Measurements from ENCODE around the gene FCGR3A. TPM values are rescaled to one million over a fixed set of nuclear protein-coding genes. Genes with fewer than 3 reads are reported as not detected.
A peak's percentile ranks its signal among the peaks of the same experiment; 100 is the strongest.
"Not testable (repeated sequence)": the region's sequence is repeated elsewhere in the genome, so short reads cannot be mapped to it uniquely, and the experiment has no call there.

FCGR3A gene
- total RNA-seq, 1 experiment from 2014 or later = not detected

- H3K27me3 ChIP-seq (replicated peaks; ENCODE audit: control insufficient read depth, insufficient read depth, low read length); H3K4me3 Mint-ChIP-seq (ENCODE audit: unreplicated experiment); POLR2A ChIA-PET; intact Hi-C loops (cut with micrococcal nuclease; ENCODE audit: unreplicated experiment); H3K4me1 ChIP-seq; H3K4me1 Mint-ChIP-seq (ENCODE audit: low read depth, unreplicated experiment); H3K9me3 ChIP-seq; CTCF ChIA-PET; H3K27me3 Mint-ChIP-seq (ENCODE audit: insufficient read depth, unreplicated experiment); H3K36me3 ChIP-seq (ENCODE audit: control insufficient read depth, insufficient read depth, low read length); DNase-seq; H3K9me3 Mint-ChIP-seq (ENCODE audit: unreplicated experiment); H3K36me3 Mint-ChIP-seq (ENCODE audit: insufficient read depth, unreplicated experiment); H3K27ac Mint-ChIP-seq (ENCODE audit: unreplicated experiment); BruUV-seq (replicated peaks); H3K4me3 ChIP-seq (ENCODE audit: low read depth, low read length): not testable (repeated sequence)
Measured at GRCh38 chr1:161576676-161577075, 27.1 kb upstream of the FCGR3A start.

DNA sequence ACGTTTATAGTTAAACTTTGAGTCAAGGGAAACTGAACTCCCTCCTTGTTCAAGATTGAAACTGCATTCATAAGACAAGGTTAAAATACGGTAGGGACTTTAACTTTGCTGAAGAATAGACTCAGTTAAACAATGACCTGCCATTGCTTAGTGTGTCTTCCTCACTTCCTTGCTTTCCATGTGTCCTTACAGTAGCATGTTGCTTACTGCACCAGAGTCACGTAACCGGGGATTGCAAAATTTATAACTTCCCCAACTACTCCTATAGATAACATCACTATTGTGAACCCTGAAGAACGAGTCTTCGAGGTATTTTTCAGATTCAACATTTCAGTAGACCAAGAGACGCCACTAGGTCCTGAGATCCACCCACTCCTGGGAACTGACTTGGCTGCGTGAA lies 22.1 kb upstream of the FCGR3A start:
- BruUV-seq (replicated peaks); DNase-seq; POLR2A ChIA-PET: not testable (repeated sequence)

DNA sequence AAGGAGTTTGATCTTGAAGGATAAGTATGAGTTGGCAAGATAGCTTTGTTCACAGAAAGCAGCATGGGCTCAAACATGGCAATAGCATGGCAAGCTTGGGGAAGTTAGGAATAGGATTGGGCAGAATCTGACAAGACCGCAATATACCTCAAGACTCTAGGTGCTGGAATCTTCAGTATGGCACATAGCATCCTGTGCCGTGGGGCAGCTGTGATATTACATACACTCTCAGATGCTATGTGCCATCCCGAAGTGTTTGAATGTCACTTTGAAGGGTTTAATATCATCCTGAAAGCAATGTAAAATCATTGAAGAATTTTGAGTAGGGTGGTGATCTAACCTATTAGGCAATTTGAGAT lies 17.0 kb upstream of the FCGR3A start:
- H3K27me3 ChIP-seq (replicated peaks; ENCODE audit: control insufficient read depth, insufficient read depth, low read length); BruUV-seq (replicated peaks); H3K9me3 Mint-ChIP-seq (ENCODE audit: unreplicated experiment); H3K4me3 ChIP-seq (ENCODE audit: low read depth, low read length); H3K4me1 ChIP-seq; H3K9me3 ChIP-seq; DNase-seq; H3K4me1 Mint-ChIP-seq (ENCODE audit: low read depth, unreplicated experiment); H3K27ac Mint-ChIP-seq (ENCODE audit: unreplicated experiment); H3K36me3 ChIP-seq (ENCODE audit: control insufficient read depth, insufficient read depth, low read length); CTCF ChIA-PET; POLR2A ChIA-PET; H3K36me3 Mint-ChIP-seq (ENCODE audit: insufficient read depth, unreplicated experiment): not testable (repeated sequence)
- Mint-ChIP-seq H3K4me3 (ENCODE audit: unreplicated experiment) (peak overlapping the region; percentile 50), H3K27me3 (ENCODE audit: insufficient read depth, unreplicated experiment) (peaks cover 12% of the 10 kb centered on the region)
- intact Hi-C loops (cut with micrococcal nuclease; ENCODE audit: unreplicated experiment) = loop anchor here (5.0 kb wide), 1 partner anchor 176 kb away; no protein-coding TSS in a partner anchor

More for the DNA sequence above, 22.1 kb upstream of the FCGR3A start:
- H3K4me1 Mint-ChIP-seq (ENCODE audit: low read depth, unreplicated experiment); H3K36me3 Mint-ChIP-seq (ENCODE audit: insufficient read depth, unreplicated experiment); intact Hi-C loops (cut with micrococcal nuclease; ENCODE audit: unreplicated experiment); H3K4me1 ChIP-seq; H3K4me3 Mint-ChIP-seq (ENCODE audit: unreplicated experiment); H3K27me3 Mint-ChIP-seq (ENCODE audit: insufficient read depth, unreplicated experiment); H3K9me3 ChIP-seq; CTCF ChIA-PET; H3K36me3 ChIP-seq (ENCODE audit: control insufficient read depth, insufficient read depth, low read length); H3K9me3 Mint-ChIP-seq (ENCODE audit: unreplicated experiment); H3K27ac Mint-ChIP-seq (ENCODE audit: unreplicated experiment); H3K27me3 ChIP-seq (replicated peaks; ENCODE audit: control insufficient read depth, insufficient read depth, low read length); H3K4me3 ChIP-seq (ENCODE audit: low read depth, low read length): not testable (repeated sequence)

DNA sequence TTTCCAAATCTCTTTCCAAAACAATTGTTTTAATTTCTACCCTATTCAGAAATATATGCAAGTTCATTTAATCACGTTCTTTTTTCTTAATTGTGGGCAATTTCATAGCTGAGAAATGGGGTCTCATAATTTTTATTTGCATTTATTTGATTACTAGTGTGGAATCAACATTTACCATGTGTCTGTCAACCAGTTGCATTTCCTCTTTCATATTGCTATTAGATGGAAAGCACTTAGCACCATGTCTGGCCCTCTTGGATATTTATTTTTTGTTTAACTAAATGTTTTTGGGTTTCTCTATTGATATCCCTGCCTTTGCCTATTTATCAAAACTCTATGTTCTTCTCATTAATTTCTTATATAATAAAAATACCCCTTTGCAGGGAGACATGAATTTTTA lies 13.9 kb upstream of the FCGR3A start:
- H3K27me3 Mint-ChIP-seq (ENCODE audit: insufficient read depth, unreplicated experiment) = peaks cover 10% of the 10 kb centered on the region
- H3K9me3 Mint-ChIP-seq (ENCODE audit: unreplicated experiment); H3K4me1 Mint-ChIP-seq (ENCODE audit: low read depth, unreplicated experiment); H3K36me3 ChIP-seq (ENCODE audit: control insufficient read depth, insufficient read depth, low read length); H3K4me1 ChIP-seq; H3K27ac Mint-ChIP-seq (ENCODE audit: unreplicated experiment); BruUV-seq (replicated peaks); H3K27me3 ChIP-seq (replicated peaks; ENCODE audit: control insufficient read depth, insufficient read depth, low read length); DNase-seq; H3K4me3 ChIP-seq (ENCODE audit: low read depth, low read length); H3K36me3 Mint-ChIP-seq (ENCODE audit: insufficient read depth, unreplicated experiment); intact Hi-C loops (cut with micrococcal nuclease; ENCODE audit: unreplicated experiment); H3K4me3 Mint-ChIP-seq (ENCODE audit: unreplicated experiment); CTCF ChIA-PET; POLR2A ChIA-PET; H3K9me3 ChIP-seq: not testable (repeated sequence)

- H3K27me3 ChIP-seq (replicated peaks; ENCODE audit: control insufficient read depth, insufficient read depth, low read length); H3K36me3 Mint-ChIP-seq (ENCODE audit: insufficient read depth, unreplicated experiment); H3K36me3 ChIP-seq (ENCODE audit: control insufficient read depth, insufficient read depth, low read length); BruUV-seq (replicated peaks); H3K4me3 ChIP-seq (ENCODE audit: low read depth, low read length); POLR2A ChIA-PET; DNase-seq; H3K9me3 ChIP-seq; H3K4me1 Mint-ChIP-seq (ENCODE audit: low read depth, unreplicated experiment); H3K4me1 ChIP-seq; H3K4me3 Mint-ChIP-seq (ENCODE audit: unreplicated experiment); H3K9me3 Mint-ChIP-seq (ENCODE audit: unreplicated experiment); CTCF ChIA-PET; intact Hi-C loops (cut with micrococcal nuclease; ENCODE audit: unreplicated experiment); H3K27ac Mint-ChIP-seq (ENCODE audit: unreplicated experiment): not testable (repeated sequence)
- peaks cover 10% of the 10 kb centered on the region for H3K27me3 Mint-ChIP-seq (ENCODE audit: insufficient read depth, unreplicated experiment)
Measured at GRCh38 chr1:161562441-161562840, 12.8 kb upstream of the FCGR3A start.

DNA sequence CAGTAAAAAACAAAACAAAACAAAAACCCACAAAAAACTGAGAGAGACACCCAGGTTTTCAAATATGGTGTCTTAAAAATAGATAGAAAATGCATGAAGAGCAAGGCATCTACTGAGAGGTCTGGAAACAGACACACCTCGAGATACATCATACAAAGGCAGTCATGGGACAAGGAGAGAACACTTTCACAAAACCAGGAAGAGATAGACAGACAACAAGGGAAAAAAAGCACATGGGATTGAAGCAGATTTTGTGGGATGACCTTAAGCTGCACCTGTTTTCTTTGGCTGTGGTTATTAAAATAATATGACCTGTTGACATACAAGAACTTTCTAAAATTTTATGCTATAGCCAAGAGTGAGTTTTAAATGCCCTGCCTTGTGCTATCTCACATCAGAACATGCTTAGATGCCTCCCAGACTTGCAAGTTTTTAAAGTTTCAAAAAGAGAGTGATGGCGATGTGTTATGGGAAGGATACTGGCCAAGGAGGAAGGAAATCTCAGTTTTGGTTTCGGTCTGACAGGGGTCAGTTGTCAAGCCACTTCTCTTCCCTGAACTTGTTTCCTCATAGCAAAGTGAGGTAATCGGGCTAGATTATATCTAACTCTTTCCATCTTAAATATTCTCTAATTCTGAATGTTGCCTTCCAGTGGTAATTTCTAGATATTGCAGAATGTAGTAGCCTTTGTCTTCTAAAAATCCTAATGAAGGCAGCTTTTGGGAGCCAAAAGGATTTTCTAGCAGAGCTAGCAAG lies 11.5 kb upstream of the FCGR3A start:
- H3K27ac Mint-ChIP-seq (ENCODE audit: unreplicated experiment); intact Hi-C loops (cut with micrococcal nuclease; ENCODE audit: unreplicated experiment); H3K27me3 Mint-ChIP-seq (ENCODE audit: insufficient read depth, unreplicated experiment); H3K4me3 ChIP-seq (ENCODE audit: low read depth, low read length); H3K4me3 Mint-ChIP-seq (ENCODE audit: unreplicated experiment); H3K9me3 Mint-ChIP-seq (ENCODE audit: unreplicated experiment); H3K4me1 ChIP-seq; DNase-seq; H3K36me3 Mint-ChIP-seq (ENCODE audit: insufficient read depth, unreplicated experiment); H3K4me1 Mint-ChIP-seq (ENCODE audit: low read depth, unreplicated experiment); BruUV-seq (replicated peaks); H3K27me3 ChIP-seq (replicated peaks; ENCODE audit: control insufficient read depth, insufficient read depth, low read length); H3K9me3 ChIP-seq; POLR2A ChIA-PET; CTCF ChIA-PET; H3K36me3 ChIP-seq (ENCODE audit: control insufficient read depth, insufficient read depth, low read length): not testable (repeated sequence)

- H3K36me3 ChIP-seq (ENCODE audit: control insufficient read depth, insufficient read depth, low read length); CTCF ChIA-PET; H3K27me3 Mint-ChIP-seq (ENCODE audit: insufficient read depth, unreplicated experiment); DNase-seq; H3K4me3 Mint-ChIP-seq (ENCODE audit: unreplicated experiment); H3K4me1 Mint-ChIP-seq (ENCODE audit: low read depth, unreplicated experiment); BruUV-seq (replicated peaks); H3K27ac Mint-ChIP-seq (ENCODE audit: unreplicated experiment); POLR2A ChIA-PET; H3K4me3 ChIP-seq (ENCODE audit: low read depth, low read length); intact Hi-C loops (cut with micrococcal nuclease; ENCODE audit: unreplicated experiment); H3K36me3 Mint-ChIP-seq (ENCODE audit: insufficient read depth, unreplicated experiment); H3K4me1 ChIP-seq; H3K9me3 Mint-ChIP-seq (ENCODE audit: unreplicated experiment); H3K27me3 ChIP-seq (replicated peaks; ENCODE audit: control insufficient read depth, insufficient read depth, low read length); H3K9me3 ChIP-seq: not testable (repeated sequence)
Measured at GRCh38 chr1:161557506-161558450, 8.2 kb upstream of the FCGR3A start.

Data from Caco-2 (cell line).